Fibroblast of lung (primary cell): ENCODE measurements around the gene CAMK2B. TPM values are rescaled to one million over a fixed set of nuclear protein-coding genes. Genes with fewer than 3 reads are reported as not detected.
"Not testable (repeated sequence)": the region's sequence is repeated elsewhere in the genome, so short reads cannot be mapped to it uniquely, and the experiment has no call there.

ENCODE experiments used
- DNase-seq, 2 donors: peaks; one replicate each; pipeline versions ENCODE4 v3.0.0 to v3.0.0-alpha.2; 2010; ENCODE audit warnings: low read depth in 2 of 2
- H2AFZ ChIP-seq: 2 replicates; pipeline ENCODE4 v1.5.1; 2012; ENCODE audit warnings: low read length, control low read depth, inconsistent platforms
- H3K27ac ChIP-seq: 2 replicates; pipeline ENCODE4 v1.5.1; 2011; ENCODE audit warnings: low read length, control low read depth; ENCODE audit not compliant: insufficient read depth
- H3K27me3 ChIP-seq: 2 replicates; pipeline ENCODE4 v1.5.1; 2011; ENCODE audit warnings: mild to moderate bottlenecking, low read length; ENCODE audit not compliant: control insufficient read depth, insufficient read depth
- H3K36me3 ChIP-seq: 2 replicates; pipeline ENCODE4 v1.5.1; 2011; ENCODE audit warnings: low read length; ENCODE audit not compliant: control insufficient read depth, insufficient read depth
- H3K4me1 ChIP-seq: 2 replicates; pipeline ENCODE4 v1.5.1; 2011; ENCODE audit warnings: low read length; ENCODE audit not compliant: control insufficient read depth, insufficient read depth; ENCODE audit errors: extremely low read depth
- H3K4me2 ChIP-seq: 2 replicates; pipeline ENCODE4 v1.5.1; 2011; ENCODE audit warnings: low read length, control low read depth; ENCODE audit not compliant: insufficient read depth; ENCODE audit errors: extremely low read depth
- H3K4me3 ChIP-seq, 4 experiments: fragments of 200-600 bp in 1 of 4; sonication (generic) in 1 of 4; replicated peaks in 1 of 4; 2 replicates each; pipeline ENCODE4 v1.5.1; 2011 to 2016; ENCODE audit warnings: low read length in 4 of 4, low read depth in 3 of 4, mild to moderate bottlenecking in 3 of 4, control low read depth in 2 of 4, inconsistent platforms in 1 of 4, mixed read lengths in 1 of 4; ENCODE audit not compliant: insufficient read depth in 1 of 4; ENCODE audit errors: control extremely low read depth in 1 of 4
- H3K79me2 ChIP-seq: 2 replicates; pipeline ENCODE4 v1.5.1; 2012; ENCODE audit warnings: mild to moderate bottlenecking, low read length, inconsistent platforms; ENCODE audit not compliant: control insufficient read depth, insufficient read depth
- H3K9ac ChIP-seq: 2 replicates; pipeline ENCODE4 v1.5.1; 2011; ENCODE audit warnings: mild to moderate bottlenecking, low read length, control low read depth; ENCODE audit not compliant: insufficient read depth
- H3K9me3 ChIP-seq: 2 replicates; pipeline ENCODE4 v1.5.1; 2012; ENCODE audit warnings: low read depth, low read length; ENCODE audit not compliant: control insufficient read depth, insufficient read depth
- H4K20me1 ChIP-seq: 2 replicates; pipeline ENCODE4 v1.5.1; 2011; ENCODE audit warnings: low read length; ENCODE audit not compliant: control insufficient read depth, insufficient read depth; ENCODE audit errors: extremely low read depth
- CTCF ChIP-seq, 2 donors: IDR thresholded peaks in 1 of 2; conservative IDR thresholded peaks in 1 of 2; 1 replicate in 1 of 2; 2 replicates in 1 of 2; pipeline ENCODE4 v1.5.1; 2011 to 2012; ENCODE audit warnings: low read length in 2 of 2, control low read depth in 1 of 2, inconsistent platforms in 1 of 2, low read depth in 1 of 2, mild to moderate bottlenecking in 1 of 2
- EZH2 ChIP-seq: IDR thresholded peaks from 2 replicates; pipeline ENCODE4 v1.5.1; 2012; ENCODE audit warnings: low read length, control low read depth, mild to moderate bottlenecking; ENCODE audit errors: missing control alignments
- polyA plus RNA-seq, 2 donors: library from polyadenylated mRNA; depleted of rRNA in 1 of 2; stranded (reverse) in 1 of 2; unstranded in 1 of 2; fragments of >200 nt; gene quantifications; 2 replicates each; pipeline ENCODE4 v1.2.1, GENCODE V29; 2011 to 2012; ENCODE audit warnings: missing spikeins in 1 of 2
- total RNA-seq: library from RNA; depleted of rRNA; stranded (reverse); fragments of >200 nt; gene quantifications from 2 replicates; pipeline ENCODE4 v1.2.1, GENCODE V29; 2014

Gene CAMK2B
- total and polyA plus RNA-seq, 2 donors (not counting 1 experiment from before 2014, with no cell fraction given), result 0.06 to 0.17 TPM

DNA sequence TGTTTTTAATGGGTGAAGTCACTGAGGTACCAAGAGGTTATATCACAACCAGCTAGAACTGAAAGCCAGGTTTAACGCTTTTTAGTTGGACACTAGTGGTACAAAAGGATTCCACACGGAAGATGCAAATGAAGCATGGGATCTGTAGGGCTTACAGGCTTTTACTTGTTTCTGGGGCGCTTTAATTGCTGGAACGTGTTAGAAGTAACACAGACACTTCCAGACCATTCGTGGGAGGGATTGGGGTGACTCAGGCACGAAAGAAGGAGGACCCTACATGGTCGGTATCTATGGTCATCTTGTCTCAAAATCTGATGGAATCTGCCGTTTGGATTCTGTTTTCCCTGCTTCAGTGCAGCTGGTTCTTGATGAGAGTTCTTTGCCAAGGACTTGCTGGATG is 123.6 kb downstream of the CAMK2B start:
- TF ChIP-seq EZH2 (no peak), CTCF (conservative IDR thresholded peaks at IDR 0.05 in 1 of 2, IDR thresholded peaks at IDR 0.05 in 1 of 2; ENCODE audit: low read depth in 1 of 2, low read length in 2 of 2) (no peak)
- H3K79me2 ChIP-seq, result peaks cover 41% of the 10 kb centered on the region
- H3K27me3 ChIP-seq, result no peaks in the 10 kb centered on the region
- H3K4me1 ChIP-seq, result no peaks in the 10 kb centered on the region
- H3K36me3 ChIP-seq, result peaks cover 11% of the 10 kb centered on the region
- H2AFZ ChIP-seq, result no peak overlapping the region
- H4K20me1 ChIP-seq, result no peaks in the 10 kb centered on the region
- peak overlapping the region; percentile 95 for H3K4me2 ChIP-seq
- H3K27ac ChIP-seq, result peak overlapping the region; percentile 73
- peak in 1 of 2 donors; percentile 47 for DNase-seq
- no peak overlapping the region for H3K9ac ChIP-seq
- peak overlapping the region; percentile 73 to 82 (median 78) for H3K4me3 ChIP-seq
- H3K9me3 ChIP-seq, result no peaks in the 10 kb centered on the region

- Histone ChIP-seq H2AFZ (peak within 1 kb of the TSS; percentile 42), H3K27me3 (no peaks in the 10 kb centered on the region), H4K20me1 (no peaks in the 10 kb centered on the region), H3K79me2 (peaks cover 41% of the 10 kb centered on the region), H3K9ac (peak within 1 kb of the TSS; percentile 74), H3K36me3 (peaks cover 8% of the 10 kb centered on the region), H3K9me3 (no peaks in the 10 kb centered on the region), H3K4me2 (peak within 1 kb of the TSS; percentile 95), H3K27ac (peak within 1 kb of the TSS; percentile 73), H3K4me1 (no peaks in the 10 kb centered on the region), H3K4me3 (peak within 1 kb of the TSS; percentile 73 to 82 (median 78))
- peak; percentile 94 for DNase-seq
- TF ChIP-seq CTCF (conservative IDR thresholded peaks at IDR 0.05 in 1 of 2, IDR thresholded peaks at IDR 0.05 in 1 of 2; ENCODE audit: low read depth in 1 of 2, low read length in 2 of 2), result peak; percentile 28 to 41
- TF ChIP-seq EZH2, result no peak
These were observed 124.5 kb downstream of the CAMK2B start, which contains the start of gene YKT6 for GRCh38 chr7:44200699-44201461. TSS of gene YKT6 (plus strand) at chr7:44200978. CDS start at chr7:44201136, 158 bp downstream.

DNA sequence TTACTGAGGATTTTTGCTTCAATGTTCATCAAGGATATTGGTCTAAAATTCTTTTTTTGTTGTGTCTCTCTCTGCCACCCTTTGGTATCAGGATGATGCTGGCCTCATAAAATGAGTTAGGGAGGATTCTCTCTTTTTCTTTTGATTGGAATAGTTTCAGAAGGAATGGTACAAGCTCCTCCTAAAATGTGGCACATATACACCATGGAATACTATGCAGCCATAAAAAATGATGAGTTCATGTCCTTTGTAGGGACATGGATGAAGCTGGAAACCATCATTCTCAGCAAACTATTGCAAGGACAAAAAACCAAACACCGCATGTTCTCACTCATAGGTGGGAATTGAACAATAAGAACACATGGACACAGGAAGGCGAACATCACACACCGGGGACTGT is 125.2 kb downstream of the CAMK2B start:
- not testable (repeated sequence) for H3K36me3 ChIP-seq, H3K4me1 ChIP-seq, DNase-seq, H2AFZ ChIP-seq, H3K27me3 ChIP-seq, H3K4me3 ChIP-seq, H3K4me2 ChIP-seq, H3K9ac ChIP-seq, H3K27ac ChIP-seq, H3K9me3 ChIP-seq, H4K20me1 ChIP-seq
- H3K79me2 ChIP-seq, result peaks cover 37% of the 10 kb centered on the region
